ENCODE results near the gene NFX1.

Gene NFX1

DNA sequence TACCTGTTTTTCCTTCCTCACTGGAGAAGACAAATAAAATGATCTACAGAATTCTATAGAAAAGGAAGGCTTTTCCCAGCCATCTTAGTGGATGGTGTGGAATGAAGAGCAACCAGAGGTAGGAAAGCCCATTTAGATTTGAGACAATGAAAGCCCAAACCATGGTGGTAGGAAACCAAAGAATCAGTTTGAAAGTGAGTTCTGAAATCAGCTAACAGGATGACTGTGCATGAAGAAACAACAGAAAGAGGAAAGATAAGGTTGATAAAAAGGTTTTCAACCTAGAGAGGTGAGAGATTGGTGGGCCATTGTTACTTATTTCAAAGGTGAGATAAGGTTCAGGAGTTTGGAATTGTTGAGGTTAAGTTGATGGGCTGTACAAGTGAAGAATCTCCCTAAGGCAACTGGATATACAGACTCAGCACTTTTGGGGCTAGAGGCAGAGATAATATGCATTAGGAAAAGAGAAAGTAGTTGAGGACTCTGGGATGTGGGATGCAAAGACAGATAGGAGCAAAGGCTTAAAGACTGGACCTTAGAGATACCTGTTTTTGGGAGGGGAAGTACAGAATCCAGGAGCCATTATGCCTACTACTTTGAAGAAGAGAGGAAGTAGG lies 23.1 kb upstream of the NFX1 start:
- DNase-seq (ENCODE audit: low read depth), result no peak

DNA sequence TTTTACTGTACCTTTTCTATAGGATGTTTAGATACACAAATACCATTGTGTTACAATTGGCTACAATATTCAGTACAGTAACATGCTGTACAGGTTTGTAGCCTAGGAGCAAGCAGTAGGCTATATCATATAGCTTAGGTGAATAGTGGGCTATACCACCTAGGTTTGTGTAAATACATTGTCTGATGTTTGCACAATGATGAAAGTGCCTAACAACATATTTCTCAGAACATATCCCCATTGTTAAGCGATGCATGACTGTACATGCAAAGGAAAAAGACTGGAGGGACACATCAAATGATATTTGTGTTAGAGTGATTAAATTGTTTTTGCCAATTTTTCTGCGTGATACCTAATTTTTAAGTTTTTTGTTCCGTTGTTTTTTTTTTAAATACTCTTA lies 20.2 kb upstream of the NFX1 start:
- DNase-seq (ENCODE audit: low read depth), result no peak

DNA sequence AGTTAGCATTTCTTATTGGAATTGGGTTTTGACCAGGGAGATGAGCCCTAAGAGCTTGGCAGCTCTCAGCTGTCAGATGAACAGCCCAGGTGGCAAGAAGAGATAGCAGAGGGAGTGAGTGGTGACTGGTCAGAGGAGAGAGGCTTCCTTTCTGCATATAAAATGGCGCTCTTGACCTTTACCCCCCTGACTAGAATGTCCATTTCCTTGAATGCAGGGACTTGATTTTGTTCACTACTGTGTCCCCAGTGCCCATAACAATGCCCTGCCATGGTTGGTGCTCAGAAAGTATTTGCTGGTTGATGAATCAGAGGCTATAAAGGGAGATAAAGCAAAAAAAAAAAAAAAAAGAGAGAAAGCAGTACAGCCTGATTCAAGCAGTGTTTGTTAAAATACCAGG lies 18.3 kb upstream of the NFX1 start:
- no peak for DNase-seq (ENCODE audit: low read depth)

DNA sequence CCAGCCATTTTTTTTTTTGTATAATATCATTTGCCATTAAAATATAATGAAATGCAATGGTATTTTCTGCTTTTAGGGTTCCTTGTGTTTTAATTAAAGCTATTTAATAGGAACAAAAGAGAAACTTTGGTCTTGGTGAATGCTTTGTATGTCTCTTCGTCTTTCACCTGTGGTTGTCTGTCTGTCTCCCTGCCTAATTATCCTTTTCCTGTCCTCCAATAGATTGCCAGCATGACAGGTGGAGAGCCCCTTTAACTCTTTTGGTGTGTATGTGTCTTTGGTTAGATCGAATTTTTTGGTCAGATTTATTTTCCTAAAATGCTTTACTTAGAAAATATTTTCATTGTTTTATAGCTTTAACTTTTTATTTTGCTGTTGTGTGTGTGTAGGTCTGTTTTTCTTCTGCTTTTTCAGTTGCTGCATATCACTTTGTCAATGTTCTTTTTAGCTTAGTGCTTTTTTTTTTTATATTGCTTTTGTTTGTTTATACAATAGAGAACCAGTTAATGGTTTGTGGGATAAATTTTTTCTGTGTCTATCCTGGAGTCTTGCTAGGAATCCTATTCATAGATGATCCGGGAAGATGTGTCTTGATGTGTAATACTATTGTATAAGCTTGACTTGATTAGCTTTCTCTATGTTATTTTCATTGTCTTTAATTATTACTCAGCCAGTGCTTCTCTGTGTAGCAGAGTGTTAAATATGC lies 16.9 kb upstream of the NFX1 start:
- DNase-seq (ENCODE audit: low read depth), result no peak

DNA sequence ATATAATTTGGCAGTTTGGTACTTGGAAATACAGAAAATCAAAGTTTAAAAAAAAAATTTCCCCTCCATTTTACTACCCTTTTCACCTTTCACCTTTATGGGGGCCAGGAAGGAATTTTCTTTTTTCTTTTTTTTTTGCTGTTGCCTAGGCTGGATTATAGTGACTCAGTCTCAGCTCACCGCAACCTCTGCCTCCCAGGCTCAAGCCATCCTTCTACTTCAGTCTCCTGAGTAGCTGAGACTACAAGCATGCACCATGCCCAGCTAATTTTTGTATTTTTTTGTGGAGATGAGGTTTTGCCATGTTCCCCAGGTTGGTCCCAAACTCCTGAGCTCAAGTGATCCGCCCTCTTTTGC lies 16.4 kb upstream of the NFX1 start:
- no peak for DNase-seq (ENCODE audit: low read depth)

DNA sequence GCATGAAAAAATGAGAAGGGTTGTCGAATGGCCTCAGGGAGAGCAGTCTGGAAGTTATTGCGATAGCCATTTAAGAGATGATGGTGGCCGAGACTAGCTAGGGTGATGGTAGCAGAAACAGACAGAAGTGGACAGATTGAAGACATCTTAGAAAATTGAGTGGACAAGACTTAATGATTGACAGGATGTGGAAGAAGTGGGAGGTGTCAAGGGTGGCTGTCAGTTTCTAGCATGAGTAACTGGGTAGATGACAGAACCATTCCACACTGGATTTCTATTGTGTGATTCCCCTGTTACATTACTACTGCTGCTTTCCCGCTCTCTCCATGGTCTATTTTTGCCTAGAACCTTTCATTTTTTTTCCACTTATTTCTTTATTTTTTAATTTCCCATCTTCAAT lies 12.8 kb upstream of the NFX1 start:
- no peak for DNase-seq (ENCODE audit: low read depth)

DNA sequence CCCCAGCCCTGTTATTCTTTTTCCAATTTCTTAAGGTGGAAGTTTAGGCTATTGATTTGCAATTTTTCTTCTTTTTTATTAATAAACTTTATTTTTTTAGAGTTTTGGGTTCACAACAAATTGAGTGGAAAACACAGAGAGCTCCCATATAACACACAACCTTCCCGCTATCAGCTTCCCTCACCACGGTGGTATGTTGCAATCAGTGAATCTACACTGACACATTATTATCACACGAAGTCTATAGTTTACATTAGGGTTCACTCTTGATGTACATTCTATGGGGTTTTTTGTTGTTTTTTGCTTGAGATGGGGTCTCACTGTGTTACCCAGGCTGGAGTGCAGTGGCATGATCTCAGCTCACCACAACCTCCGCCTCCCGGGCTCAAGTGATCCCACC lies 4.8 kb upstream of the NFX1 start:
- DNase-seq (ENCODE audit: low read depth), result no peak

DNA sequence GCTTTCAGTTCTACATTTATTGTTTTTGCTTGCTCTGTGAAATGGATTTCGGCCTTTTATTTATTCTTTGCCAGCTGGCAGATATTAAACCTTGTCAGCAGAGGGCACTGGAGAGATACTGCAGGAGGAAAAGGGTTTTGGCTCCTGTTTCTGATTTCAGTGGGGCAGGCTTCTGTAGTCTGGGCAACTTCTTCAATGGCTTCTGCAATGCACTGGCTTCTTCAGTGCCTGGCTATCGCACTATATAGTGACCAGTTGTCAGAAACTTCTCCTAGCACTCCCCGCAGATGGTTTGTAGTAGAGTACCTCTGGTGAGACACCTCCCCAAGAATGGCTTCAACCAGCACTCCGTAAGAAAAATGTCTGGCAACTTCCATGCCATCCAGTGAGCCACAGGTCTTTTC lies 3.2 kb upstream of the NFX1 start:
- peak; percentile 34 for DNase-seq (ENCODE audit: low read depth)

DNA sequence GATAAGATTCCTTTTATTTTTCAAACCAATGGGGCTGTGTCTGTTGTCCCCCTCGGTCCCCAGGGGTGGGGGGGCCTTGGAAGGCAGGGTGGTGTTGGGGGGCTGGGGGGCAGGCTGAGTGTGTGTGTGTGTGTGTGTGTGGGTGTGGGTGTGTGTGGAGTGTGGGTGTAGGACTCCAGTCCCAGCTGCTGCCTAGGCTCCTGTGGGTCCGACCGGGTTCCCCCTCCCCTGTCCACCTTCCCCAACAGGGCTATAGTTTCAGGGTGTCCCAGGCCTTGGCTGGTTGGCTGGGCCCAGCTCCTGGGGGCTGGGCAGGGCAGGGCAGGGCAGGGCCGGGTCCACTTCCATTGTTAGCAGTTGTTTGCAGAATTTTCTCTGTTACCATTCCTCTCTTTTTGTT lies 2.1 kb upstream of the NFX1 start:
- DNase-seq (ENCODE audit: low read depth), result no peak

DNA sequence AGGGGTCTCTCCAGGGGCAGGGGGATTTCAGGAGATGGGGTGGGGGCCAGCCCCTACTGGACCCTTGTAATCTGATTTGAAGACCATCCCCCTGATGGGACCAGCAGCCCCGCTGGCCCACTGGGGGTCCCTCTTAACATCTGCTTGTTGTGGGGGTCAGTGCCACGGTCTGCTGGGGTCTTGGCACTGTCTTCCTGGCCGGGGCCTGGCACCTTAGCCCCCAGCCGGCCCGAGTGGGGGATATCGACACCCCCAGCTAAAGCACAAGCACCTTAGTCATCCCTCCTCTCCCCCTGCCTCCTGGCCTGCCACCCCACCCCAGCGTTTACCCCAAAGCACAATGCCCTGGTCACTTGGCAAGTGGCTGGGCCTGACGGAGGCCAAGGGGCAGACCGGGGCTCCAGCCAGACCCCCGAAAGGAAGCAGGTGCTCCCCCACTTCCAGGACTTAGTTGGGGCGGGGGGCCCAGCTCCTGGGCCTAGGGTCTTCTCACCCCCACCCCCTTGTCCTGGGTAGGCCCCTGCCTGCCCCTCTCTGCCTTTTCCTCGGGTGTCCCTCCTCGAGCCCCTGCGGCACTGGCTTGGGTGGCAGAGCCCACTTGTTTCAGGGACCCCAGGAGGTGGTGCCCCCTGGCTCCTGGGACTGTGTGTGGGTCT lies 1.4 kb upstream of the NFX1 start:
- DNase-seq (ENCODE audit: low read depth), result no peak

DNA sequence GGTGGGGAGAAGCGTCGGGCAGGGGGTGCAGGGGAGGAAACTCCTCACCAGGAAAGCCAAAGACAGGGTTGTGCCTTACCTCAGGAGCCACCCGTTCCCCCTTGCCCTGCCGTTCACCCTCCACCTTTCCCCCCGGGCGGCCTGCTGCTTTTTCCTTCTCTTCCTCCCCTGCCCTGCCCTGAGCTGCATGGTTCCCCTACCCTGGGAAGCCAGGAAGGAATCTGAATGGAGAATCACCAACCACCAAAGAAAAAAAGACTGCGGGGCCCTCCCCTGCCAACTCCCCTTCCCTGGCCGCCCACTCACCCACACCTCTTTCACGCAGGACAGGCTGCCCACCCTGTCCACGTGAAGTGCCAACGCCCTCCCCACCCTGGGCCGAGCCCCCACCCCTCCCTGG lies 820 bp upstream of the NFX1 start:
- DNase-seq (ENCODE audit: low read depth), result no peak

DNA sequence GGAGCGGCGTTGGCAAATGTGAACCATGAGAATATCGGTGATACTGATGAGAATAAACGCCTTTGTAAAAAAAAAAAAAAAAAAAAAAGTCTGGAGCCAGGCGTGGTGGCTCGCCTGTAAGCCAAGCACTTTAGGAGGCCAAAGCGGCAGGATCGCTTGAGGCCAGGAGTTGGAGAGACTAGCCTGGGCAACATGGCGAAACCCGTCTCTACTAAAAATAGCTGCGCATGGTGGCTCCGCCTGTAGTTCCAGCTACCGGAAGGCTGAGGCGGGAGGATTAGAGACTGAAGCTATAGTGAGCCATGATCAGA lies 425 bp upstream of the NFX1 start:
- no peak for DNase-seq (ENCODE audit: low read depth)

DNA sequence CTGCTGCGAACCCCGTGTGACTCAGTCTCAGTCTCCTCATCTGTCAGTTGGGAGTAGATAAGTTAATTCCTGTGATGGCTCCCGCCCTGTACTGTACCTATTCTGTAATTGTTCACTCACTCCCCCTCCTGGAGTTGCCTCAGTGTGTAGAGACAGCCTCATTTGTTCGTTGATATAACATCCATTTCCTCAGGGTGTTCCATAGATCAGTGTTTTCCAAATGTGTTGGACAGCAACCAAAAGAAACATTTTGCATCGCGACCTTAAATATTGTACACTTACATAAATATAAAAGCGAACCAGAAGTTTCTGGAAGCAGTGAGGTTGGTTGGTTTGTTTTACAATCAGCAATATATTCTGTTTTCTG lies 698 bp downstream of the NFX1 start:
- no peak for DNase-seq (ENCODE audit: low read depth)

DNA sequence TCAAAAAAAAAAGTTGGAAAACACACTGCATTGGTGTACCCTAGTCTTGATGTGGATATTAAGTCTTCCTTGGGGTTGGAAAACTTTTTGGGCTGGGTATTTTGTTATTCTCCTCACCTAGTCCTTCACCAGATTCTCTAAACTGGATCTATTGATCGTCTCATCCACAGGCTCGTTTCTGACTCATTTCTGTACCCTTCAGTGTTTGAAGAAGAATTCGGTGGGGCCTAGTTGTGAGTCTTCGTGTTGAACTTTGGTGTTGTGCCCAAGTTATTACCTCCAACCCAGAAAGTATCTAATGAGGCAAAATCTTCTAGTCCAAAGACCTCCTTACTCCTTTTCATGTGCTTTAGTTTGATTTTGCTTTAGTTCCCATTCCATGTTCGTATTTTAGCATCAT lies 1.6 kb downstream of the NFX1 start:
- DNase-seq (ENCODE audit: low read depth), result no peak

DNA sequence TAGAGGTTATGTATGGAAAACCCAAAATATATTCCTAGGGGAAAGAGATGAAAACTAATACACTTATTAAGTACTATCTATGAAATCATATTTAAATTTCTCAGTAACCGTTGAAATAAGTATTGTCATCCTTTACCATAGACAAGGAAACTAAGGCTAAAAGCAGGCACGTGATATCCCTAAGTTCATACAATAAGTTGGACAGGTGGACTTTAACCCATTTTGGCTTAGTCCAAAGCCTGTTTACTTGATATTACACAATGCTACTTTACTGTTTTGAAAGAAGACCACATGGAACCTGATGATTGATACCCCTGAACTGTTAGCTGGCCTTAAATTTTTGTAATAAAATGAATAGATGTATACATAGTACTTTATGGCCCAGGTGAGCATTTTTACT lies 3.5 kb downstream of the NFX1 start:
- DNase-seq (ENCODE audit: low read depth), result no peak

DNA sequence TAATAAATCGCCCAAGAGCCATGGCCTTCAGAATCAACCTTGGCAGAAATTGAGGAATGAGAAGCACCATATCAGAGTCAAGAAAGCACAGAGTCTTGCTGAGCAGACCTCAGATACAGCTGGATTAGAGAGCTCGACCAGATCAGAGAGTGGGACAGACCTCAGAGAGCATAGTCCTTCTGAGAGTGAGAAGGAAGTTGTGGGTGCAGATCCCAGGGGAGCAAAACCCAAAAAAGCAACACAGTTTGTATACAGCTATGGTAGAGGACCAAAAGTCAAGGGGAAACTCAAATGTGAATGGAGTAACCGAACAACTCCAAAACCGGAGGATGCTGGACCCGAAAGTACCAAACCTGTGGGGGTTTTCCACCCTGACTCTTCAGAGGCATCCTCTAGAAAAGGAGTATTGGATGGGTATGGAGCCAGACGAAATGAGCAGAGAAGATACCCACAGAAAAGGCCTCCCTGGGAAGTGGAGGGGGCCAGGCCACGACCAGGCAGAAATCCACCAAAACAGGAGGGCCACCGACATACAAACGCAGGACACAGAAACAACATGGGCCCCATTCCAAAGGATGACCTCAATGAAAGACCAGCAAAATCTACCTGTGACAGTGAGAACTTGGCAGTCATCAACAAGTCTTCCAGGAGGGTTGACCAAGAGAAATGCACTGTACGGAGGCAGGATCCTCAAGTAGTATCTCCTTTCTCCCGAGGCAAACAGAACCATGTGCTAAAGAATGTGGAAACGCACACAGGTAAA lies 4.5 kb downstream of the NFX1 start:
- no peak for DNase-seq (ENCODE audit: low read depth)

DNA sequence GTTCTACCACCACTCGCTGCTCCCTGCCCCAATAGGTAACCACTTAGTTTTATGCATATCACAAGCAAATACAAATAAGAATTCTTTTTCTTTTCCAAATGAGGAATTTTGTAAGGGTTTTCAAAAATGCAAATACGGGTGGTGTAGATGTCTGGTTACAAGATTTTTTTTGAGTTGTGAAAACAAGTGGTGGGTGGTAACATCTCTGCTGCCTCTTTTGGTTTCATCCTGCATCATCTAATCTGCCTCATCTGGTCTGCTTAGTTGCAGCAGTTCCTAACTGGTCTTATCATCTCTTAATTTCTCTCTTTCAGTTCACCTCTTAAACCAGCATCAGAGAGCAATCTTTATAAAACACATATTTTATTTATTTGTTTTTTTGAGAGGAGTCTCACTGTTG lies 5.3 kb downstream of the NFX1 start:
- no peak for DNase-seq (ENCODE audit: low read depth)

DNA sequence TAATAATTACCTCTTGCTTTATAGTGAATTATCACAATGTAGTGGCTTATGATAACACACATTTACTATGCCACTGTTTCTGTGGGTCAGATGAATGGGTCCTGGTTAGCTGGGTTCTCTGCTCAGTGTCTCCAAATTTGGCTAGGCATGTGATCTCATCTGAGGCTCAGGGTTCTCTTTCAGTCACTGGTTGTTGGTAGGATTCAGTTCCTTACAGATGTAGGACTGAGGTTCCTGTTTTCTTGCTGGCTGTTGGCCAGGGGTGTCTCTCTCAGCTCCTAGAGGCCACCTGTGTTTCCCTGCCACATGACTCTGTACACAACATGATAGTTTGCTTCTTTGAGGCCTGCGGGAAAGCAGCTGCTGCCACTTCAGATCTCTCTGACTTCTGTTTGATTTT lies 7.1 kb downstream of the NFX1 start:
- no peak for DNase-seq (ENCODE audit: low read depth)

DNA sequence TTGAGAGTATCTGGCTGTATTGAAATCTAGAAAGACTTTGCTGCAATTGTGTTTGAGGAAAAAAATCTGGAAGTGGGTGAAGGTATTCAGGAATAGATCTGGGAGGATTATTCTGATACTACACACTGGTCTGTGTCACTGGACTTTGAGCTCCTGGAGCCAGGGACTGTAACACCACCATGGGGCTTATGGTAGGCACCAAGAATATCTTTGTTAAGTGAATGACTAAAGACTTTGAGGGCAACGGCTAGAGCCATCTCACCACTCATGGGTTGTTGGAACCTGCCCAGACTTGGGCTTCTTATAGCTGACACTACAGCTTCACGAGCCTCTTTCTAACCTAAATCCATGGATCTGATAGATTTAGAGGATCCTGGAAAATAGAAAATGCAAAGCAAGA lies 10.2 kb downstream of the NFX1 start:
- DNase-seq (ENCODE audit: low read depth), result no peak

DNA sequence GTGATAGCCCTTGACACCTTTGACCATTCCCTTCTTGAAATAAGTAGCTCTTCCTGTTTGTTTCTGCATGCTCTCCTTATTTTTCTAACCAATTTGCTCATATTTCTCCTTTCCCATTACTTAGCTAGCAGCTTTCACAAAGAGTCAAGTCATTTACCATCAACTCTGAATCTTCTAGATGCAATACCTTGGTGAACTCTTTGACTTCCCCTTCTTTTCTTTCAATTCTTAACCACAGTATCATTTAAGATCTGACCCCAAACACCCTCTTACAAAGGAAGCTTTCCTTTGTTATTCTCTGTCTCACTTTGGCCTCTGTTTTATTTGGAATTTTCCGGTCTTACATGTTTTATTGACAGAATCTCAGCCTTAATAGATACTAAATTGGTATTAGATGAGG lies 14.0 kb downstream of the NFX1 start:
- DNase-seq (ENCODE audit: low read depth), result no peak

DNA sequence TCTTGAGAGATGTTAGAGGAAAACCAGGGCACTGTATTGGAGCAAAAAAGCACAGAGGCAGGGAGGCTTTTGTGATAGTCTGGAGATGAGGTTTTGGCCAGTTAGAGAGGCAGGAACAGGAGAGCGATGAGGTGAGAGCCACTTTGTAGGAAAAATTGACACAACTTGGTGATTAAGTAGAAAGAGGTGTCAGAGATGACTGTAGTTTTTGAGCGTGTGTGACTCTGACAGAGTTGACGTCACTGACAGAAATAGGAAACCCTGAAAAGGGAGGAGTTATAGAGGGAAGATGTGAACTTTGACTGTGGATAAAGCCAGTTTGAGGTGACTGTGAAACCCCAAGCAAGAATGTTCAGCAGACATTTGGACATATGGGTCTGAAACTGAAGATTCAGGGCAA lies 15.7 kb downstream of the NFX1 start:
- DNase-seq (ENCODE audit: low read depth), result no peak

DNA sequence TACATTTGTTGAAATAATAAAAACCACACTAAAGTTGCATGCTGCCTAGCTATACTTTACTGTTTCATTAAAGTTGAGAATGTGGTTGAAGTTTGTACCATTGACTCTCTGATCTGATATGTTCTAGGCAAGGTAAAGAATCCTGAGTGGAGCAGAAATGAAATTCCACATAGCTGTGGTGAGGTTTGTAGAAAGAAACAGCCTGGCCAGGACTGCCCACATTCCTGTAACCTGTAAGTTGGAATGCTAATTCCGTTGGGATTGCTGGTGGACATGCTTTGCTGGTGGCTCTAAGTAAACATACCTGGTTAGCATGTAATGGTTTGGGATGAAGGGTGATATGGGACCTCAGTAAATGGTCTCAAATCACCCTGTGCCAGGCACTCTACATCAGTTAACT lies 16.8 kb downstream of the NFX1 start:
- no peak for DNase-seq (ENCODE audit: low read depth)

DNA sequence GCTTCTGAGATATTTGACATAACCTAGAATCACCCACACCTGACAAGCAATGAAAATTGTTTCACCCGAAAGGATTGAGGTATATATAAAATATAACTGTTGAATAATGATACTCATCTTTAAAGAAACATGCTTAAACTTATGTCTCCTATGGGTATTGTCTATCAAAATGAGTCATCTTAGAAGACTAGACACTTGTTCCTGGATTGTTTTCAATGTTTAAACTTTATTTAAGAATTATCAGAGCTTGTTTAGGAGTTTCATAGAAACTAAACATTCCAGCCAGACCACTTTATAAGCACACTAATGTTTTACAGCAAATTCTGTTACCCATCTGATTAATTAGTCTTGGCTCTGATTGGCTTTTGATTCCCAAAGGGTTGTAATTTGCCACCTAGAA lies 19.6 kb downstream of the NFX1 start:
- DNase-seq (ENCODE audit: low read depth), result no peak

Data from HS-27A (cell line).